CD4-positive, alpha-beta T cell treated with Interleukin-15 for 1 hour (primary cell): Measurements from ENCODE around the gene CEP295NL.
"Not testable (repeated sequence)": the region's sequence is repeated elsewhere in the genome, so short reads cannot be mapped to it uniquely, and the experiment has no call there.

Experiments
- DNase-seq: peaks from one replicate; pipeline ENCODE4 v3.0.0-alpha.2; 2020

CEP295NL gene

DNA sequence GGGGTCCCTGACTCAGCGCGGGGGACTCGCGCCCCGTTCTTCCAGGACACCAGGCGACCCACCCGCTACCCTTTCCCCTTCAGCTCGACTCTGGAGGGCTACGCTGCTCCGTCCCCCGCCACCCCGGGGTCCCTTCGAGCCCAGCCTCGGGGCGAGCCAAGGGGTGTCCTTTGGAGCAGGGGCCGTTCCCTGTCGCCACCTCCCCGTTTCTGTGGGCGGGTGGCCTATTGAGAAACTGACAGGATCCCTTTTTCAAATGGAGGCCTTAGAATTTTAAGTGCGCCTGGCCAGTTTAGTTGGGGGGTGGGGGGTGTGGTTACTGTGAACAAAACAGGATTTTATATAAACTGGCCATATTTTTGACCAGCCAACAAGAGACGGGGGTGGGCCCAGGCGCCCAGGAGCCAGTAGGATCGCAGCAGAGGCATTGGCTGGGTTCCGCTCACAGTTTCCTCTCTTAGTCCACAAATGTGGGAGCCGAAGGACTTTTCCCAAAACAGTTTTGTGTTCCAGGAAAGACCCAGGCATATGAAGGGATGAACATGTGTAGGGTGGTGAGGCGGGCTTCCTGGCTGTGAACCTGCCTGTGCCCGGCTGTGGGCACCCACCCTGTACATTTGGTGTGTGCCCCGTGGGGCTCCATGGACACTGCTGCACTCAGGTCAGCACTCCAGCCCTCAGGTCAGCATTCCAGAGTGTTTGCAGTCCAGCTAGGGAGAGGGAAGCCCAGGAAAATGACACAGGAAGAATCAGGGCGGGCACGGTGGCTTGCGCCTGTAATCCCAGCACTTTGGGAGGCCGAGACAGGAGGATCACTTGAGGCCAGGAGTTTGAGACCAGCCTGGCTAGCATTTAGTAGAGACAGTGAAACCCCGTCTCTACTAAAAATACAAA is 22.9 kb upstream of the CEP295NL start:
- DNase-seq = no peak

DNA sequence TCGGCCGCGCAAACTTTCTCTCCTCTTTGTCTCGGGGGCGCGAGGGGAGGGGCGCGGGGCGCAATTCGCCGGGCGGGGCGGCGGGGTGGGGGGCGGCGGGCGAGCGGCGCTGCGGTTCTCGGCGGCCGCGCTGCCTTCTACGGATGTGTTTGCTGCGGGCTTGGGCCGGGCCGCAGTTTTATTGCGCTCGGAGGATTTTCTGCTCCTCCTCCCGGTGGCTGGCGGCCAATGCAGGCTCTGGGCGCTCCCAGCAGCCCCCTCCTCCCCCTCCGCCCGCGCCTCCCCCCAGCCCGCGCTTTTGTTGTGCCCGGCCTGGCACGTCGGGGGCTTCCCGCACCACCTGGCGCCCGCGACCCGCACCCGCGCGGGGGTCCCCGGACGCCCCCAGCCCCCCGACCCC is 22.2 kb upstream of the CEP295NL start, which contains the start of gene TIMP2:
Gene TIMP2 (minus strand): TSS at position 154 of the 400 bp plus-strand sequence. CDS start 299 bp downstream, outside the sequence.
- peak; percentile 81 for DNase-seq

DNA sequence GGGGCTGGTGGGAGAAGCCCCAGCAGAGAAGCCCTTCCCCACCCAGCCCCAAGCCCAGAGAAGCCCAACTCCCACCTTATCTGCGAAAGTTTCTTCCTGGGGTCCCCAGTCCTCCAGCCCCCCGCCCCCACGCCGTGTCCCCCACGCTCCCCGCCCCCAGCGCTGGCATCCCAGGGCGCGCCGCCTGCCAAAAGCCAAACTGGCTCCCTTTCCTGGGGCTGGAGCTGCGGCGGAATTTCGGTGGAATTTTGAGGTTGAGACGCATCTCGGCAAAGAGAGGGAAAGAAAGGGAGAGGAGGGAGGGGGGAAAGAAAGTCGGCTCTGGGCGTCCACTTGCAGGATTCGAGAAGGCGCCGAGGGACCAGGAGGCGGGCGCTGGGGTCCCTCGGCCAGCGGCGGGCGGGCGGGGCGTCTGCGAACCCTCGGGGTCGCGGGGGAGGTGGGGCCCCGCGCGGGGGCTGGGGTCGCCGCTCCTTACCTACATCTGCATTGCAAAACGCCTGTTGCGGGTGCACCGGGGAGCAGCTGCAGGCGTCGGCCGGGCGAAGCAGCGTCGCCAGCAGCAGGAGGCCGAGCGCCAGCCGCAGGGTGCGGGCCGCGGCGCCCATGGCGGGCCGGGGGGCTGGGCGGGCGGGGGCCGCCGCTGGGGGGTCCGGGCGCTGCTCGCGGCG is 21.6 kb upstream of the CEP295NL start:
- no peak for DNase-seq

DNA sequence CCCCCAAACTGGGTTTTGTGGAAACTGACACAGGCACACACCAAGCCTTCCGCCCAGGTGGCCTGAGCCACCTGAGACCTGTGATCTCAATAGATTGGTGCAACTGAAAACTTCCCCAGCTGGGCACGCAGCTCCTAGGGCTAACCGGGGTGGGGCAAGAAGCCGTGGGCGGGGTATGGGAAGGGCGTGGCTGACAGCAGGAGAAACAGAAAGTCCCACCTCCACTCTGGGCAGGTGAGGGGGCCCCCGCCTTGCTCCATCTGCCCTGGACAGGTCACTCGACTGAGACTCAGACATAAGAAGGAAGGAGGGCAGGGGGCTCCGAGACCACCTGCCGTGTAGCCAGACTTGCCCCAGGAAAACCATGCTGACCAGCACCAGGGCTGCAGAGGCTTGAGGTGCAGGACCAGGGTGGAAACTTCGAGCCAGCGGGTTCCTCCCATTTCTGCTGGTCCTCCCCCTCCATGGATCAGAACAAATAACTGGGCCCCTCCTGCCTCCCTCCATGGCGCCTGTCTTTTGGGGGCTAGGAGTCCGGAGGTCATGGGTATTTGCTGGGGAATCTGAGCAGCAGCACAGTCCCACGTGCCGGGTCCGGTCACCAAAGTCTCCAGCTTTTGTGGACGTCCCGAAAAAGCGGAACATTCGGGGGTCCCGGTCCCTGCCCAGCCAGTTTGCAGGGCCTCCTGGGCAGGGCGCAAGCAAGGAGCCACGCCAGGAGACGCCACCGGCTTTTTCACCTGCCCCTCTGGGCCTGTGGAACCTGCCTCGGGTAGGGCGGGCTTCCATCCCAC is 20.9 kb upstream of the CEP295NL start:
- DNase-seq = peak; percentile 76

DNA sequence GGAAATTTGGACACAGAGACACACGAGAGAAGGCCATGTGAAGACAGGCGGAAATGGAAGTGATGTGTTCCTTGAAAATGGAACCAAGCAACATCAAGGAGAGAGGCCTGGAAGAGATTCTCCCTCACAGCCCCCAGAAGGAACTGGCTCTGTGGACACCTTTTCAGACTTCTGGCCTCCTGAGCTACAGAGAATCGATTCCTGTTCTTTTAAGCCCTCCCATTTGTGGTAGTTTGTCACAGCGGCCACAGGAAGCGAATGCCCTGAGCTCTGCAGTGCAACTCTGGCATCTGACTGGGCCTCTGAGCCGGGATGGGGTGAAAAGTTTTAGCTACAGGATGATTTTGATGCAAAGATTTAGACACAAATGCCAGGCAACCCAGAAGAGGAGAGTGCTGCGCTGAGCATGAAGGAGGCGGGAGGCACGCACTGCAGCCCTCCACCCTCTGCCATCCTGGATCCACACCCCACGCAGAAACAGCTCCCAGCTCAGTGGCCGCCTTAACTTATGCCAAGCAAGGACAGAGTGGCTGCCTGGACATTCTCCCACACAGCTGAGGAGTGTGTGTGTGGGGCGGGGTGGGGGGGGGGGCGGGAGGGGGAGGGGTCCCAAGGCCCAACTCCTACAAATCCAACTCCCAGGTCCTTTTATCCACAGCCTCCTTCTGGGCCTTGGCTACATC is 20.0 kb upstream of the CEP295NL start:
- DNase-seq = no peak

DNA sequence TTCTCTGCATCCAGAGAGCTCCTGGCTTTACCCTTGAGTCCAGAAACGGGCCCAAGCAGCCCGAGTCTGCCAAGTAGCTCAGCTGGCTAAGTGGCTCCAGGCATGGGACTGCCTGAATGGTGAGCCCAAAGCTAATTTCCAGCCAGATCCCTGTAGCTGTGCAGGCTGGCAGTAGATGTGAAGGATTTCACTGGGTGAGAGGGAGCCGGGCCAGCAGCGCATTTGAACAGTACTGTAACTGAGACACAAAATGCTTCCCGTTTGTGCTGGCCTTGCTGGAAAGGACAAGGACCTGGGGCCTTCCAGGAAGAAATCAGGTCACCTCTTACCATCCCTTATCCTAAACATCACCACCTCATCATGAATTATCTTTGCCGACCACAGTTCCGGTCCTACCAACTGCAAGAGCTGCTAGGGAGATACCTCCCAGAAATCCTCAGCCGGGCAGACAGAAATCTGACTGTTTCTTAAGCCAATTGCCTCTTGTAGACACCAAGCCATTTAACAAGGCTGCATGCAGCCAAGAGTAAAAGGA is 18.5 kb upstream of the CEP295NL start:
- no peak for DNase-seq

DNA sequence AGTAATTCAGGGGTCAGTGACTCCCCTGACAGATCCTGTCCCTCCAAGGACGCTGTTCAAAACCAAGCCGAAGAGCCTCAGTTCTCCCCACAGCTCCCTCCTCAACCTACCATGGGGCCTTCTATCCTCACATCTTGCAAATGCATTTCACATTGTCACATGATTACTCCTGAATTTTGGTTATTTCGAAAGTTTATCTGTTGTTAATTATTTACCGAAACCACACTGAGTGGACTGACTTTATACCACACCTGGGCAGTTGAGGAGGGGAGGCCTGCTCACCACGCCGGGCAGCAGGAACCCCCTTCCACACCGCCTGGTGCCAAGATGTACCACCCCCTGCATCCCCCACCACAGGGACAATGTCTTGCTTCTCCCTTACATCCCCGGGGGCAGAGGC is 17.5 kb upstream of the CEP295NL start:
- no peak for DNase-seq

DNA sequence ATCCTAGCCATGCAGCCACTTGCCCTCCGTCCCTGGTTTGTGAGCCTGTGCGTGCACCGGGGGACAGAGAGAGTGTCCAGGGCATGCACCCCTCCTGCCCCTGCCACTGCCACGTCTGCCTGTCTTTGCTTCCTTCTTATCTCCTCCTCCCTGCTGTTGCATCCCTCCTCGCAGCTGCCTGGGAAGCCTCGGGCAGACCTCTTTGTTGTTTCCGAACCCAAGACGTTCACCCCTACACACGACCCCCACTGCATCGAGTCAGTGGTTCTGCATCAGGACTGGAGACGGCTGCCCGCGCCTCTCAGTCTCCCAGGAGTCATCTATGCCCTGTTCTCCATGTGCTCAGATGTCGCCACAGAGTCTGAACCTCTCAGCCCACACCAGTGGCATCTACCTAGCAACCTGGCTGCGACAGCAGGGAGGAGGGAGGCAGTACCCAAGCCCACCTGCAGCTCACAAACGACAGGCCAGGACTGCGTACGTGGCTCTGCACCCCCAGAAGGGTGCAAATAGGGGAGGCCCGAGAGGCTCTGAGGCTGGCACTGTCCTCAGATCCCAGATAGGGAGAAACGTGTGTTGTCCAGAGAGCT is 17.0 kb upstream of the CEP295NL start:
- DNase-seq = no peak

DNA sequence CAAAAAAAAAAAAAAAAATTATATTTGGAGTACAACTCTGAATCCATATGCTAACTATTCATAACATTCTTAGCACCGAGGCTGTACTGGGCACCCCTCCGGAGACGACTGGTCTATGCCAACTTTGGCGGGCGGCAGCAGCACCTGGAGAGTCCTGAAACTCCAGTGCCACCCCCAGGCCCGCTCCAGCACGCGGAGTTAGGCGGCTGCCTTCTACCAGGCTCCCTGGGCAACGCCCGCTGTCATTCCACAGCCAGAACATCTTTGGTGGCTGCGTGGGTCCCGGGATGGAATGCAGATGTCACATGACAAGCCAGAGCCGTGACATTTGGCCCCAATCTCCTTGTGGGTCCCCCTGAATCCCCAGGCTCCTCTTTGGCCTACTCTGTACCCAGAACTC is 16.0 kb upstream of the CEP295NL start:
- no peak for DNase-seq

DNA sequence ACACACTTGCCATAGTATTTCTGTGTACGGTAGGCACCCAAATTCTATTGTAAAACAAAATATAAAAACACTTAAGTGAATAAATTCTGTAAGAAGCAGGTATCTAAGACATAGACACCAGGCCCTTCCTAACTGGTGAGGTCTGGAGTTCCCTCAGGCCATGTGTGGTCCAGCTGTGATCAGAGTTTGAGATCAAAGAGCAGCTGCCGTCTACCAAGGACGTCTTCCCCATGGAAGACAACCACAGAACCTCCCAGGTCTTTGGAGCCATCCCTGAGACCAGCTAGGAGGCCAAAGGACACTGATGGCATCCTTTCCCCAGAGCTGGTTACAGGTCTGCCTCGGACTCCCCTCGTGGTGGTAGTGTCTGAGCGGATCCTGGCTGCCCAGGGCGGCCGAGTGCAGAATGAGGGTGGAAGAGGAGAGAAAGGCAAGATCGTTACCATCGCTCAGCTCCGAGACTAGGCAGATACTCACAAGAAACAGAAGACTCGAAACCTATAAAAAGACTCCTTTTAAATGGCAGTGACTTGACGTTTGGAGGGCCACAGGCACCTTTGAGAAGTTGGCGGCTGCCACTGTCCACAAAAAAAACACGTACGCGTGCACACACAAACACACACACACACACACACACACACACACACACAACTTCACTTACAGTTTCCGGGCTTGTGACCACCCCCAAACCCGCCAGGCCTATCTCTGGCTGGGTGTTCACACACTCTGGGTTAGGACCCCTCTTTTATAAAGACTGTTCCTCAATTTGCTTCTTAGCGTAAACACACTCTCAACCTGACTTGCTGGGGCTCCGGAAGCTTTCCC is 14.7 kb upstream of the CEP295NL start:
- no peak for DNase-seq

DNA sequence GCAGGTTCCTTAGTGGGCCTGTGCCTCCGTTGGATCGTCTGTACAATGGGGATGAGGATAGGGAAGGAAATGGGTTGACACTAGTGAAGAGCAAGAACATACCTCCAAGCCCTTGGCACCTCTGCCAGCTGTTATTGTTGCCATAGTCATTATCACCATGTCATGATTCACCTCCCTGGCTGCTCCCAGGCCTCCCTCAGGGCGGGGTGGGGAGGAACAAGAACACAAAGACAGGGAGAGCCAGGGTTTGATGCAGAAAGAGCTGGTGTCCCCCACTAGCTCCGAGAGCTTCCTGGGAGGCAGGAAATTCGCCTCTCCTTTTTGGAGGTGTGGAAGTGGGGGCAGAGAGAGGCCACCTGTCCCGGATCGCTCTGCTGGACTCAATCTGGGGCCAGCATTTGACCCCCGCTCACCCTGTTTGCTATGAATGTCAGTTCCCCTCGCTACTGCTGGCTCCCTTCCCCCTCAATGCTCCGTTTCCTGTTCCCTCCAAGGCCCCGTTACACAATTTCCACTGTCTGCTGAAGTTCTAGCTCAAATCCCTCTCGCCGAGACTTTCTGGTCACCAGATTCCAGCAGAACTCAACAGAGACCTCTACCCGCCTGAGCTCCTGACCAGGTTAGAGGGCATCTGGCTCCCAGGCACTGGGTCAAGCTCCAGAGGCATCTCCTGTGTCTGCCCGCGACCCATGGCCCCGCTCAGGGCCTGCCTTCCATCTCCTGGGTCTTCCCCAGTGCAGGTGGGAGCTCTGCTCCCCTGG is 13.1 kb upstream of the CEP295NL start:
- DNase-seq = peak; percentile 55

DNA sequence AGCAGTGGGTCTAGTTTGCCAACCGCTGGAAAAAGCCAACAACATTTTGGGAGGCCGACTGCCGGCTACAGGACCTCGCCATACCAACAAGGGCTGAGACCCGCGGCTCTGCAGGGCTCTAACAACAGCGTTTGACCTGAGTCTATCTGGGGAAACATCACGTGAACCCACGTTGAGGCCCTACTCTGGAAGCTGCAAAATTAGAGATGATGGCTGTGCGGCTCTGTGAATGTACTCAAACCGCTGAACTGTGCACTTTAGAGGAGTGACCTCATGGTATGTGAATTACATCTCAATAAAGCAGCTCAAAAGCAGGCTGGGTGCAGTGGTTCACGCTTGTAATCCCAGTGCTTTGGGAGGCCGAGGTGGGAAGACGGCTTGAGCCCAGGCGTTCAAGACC is 10.1 kb upstream of the CEP295NL start:
- DNase-seq = no peak

DNA sequence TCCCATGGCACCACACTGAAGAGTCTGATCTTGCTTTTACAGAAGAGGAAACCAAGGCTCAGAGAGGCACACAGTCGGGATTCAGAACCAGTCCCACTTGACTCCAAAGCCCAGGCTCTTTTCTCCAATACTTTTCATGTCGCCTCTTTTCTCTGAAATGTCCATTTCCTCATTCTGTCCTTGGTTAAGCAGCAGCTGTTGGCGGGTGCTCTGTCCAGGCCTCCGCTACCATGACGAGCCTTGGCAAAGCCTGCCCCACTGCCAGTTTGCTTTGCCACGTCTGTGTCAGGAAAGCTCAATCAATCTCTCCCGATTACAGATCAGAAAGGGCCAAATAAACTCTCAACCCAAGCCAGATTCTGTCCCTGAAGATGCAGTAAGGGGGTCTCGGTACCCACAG is 9.1 kb upstream of the CEP295NL start:
- DNase-seq = no peak

DNA sequence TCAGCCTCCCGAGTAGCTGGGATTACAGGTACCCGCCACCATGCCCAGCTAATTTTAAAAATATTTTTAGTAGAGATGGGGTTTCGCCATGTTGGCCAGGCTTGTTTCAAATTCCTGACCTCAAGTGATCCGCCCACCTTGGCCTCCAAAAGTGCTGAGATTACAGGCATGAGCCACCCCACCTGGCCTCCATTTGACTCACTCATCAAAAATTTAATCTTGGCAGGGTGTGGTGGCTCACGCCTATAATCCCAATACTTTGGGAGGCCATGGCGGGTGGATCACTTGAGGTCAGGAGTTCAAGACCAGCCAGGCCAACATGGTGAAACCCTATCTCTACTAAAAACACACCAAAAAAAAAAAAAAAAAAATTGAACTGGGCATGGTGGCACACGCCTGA is 8.5 kb upstream of the CEP295NL start:
- DNase-seq = not testable (repeated sequence)

DNA sequence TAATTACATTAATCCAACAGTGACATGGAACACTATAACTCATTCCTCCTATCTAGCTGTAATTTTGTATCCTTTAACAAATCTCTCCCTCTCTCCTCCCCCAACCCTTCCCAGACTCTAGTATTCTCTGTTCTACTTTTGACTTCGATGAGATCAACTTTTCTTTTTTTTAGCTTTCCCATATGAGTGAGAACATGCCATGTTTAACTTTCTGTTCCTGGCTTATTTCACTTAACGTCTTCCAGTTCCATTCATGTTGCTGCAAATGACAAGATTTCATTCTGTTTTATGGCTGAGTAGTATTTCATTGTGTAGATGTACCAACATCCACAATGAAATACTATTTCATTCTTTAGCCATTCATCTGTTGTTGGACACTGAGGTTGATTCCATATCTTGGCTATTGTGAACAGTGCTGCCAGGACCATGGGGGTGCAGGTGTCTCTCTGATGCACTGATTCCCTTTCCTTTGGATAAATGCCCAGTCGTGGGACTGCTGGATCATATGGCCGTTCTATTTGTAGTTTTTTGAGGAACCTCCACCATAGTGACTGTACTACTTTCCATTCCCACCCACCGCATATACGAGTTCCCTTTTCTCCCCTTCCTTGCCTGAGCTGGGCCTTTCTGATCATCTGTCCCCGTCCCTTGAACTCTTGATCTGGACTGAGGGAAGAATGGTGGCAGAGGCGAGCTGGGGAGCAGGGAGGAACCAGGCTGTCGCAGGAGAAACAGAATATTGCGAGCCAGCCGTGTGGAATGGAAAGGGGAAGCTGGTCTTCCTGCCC is 7.7 kb upstream of the CEP295NL start:
- DNase-seq = peak; percentile 55

DNA sequence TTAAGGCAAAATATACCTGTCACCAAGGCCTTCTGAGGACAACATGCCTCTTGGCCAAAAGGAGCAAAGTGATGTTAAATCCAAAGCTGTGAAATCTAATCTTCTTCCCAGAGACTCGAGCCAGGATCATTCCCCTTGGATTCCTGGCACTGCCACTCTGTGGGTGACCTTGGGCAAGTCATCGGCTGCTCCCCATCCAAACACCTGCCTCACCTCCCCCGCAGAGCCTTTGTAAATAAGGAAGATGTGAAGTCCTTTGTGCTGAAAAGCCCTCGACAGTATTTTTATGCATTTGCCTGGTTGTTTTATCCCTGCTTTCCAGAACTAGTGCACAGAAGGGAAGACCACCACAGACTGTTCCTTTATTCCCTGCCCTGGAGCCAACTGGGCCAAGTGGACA is 5.4 kb upstream of the CEP295NL start:
- DNase-seq = no peak

DNA sequence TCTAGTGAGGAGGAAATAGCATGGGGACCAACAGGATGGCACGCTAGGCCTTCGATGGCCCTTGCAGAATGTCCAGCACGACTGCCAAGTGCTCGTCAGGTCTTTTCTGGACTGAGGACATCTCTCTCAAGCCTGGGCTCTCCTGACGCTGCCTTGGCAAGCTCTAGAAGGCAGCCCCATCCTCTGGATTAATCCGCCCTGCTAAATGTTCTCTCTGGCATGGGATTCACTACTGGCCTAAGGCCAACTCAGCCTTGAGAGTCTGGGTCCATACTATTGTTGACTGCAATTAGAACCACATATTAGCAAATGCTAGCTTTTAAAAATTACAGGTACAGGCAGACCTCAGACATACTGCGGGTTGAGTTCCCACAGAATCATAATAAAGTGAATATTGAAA is 2.5 kb upstream of the CEP295NL start:
- no peak for DNase-seq

DNA sequence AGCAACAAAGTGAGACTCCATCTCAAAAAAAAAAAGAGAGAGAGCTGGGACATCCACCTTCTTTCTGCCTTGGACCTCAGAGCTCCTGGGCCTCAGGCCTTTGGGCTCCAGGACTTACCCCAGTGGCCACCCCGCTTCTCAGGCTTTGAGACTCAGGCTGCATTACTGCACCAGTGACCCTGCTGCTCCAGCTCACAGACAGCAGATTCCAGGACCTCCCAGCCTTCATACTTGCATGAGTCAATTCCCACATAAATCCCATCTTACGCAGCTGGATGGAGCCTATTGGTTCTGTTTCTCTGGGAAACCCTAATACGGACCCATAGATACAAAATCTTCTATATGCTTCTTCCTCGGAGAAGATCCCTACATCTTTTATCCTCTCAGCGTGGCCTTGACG is 2.1 kb upstream of the CEP295NL start:
- DNase-seq = no peak

DNA sequence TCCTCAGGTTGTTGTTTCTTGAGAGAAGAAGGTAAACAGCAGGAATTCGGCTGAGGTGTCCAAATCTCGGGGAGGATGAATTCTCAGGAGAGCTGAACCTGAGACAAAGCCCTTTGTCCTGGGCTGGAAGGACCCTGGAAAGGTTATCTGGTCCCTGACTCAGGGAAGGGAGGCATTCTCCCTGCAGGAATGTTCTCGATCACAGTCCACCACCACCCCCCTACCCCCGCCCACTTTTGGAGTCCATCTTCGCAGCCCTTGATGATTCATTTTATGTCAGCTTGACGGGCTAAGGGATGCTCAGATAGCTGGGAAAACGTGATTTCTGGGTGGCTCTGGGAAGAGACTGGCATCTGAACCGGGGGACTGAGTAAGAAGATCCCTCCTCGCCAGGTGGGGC is 1.4 kb upstream of the CEP295NL start:
- DNase-seq = no peak

DNA sequence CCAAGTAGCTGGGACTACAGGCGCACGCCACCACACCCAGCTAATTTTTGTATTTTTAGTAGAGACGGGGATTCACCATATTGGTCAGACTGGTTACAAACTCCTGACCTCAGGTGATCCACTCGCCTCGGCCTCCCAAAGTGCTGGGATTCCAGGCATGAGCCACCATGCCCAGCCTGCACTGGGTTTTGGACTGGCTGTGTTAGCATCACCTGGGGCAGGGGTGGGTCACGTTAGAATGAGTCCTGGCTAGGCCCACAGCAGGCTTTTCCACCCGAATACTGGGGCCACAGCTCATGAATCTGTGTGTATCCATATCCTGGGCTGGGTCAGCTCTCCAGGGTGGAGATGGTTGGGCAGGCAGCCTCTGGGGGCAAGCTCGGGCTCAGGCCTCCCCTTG is 770 bp downstream of the CEP295NL start:
- not testable (repeated sequence) for DNase-seq
